ENCODE measurements around the gene SRSF1. TPM values are rescaled to one million over a fixed set of nuclear protein-coding genes. Genes with fewer than 3 reads are reported as not detected.

SRSF1 gene
- total RNA-seq, 1 donor from 2014 or later, result 227 TPM

DNA sequence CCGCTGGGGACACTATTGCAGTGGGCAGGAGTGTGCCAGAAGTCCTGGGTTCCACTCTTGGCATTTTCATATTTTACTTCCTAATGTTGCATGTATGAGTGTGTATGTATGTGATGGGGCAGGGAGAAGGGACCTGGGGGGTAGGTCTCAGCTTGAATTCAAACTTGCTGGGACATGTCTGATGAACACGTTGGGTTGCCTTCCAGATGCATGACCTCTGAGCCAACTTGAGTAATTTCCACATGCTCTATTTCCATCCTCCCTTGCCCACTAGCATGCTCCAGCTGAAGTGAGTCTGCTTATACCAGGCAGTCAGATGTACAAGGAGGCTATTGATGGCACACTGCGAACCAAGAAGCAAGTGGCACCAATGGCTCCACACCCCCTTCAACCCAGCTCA is 32.9 kb upstream of the SRSF1 start:
- TF ChIP-seq, protein P1, sequence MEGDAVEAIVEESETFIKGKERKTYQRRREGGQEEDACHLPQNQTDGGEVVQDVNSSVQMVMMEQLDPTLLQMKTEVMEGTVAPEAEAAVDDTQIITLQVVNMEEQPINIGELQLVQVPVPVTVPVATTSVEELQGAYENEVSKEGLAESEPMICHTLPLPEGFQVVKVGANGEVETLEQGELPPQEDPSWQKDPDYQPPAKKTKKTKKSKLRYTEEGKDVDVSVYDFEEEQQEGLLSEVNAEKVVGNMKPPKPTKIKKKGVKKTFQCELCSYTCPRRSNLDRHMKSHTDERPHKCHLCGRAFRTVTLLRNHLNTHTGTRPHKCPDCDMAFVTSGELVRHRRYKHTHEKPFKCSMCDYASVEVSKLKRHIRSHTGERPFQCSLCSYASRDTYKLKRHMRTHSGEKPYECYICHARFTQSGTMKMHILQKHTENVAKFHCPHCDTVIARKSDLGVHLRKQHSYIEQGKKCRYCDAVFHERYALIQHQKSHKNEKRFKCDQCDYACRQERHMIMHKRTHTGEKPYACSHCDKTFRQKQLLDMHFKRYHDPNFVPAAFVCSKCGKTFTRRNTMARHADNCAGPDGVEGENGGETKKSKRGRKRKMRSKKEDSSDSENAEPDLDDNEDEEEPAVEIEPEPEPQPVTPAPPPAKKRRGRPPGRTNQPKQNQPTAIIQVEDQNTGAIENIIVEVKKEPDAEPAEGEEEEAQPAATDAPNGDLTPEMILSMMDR (IDR thresholded peaks at IDR 0.05; ENCODE audit: partially characterized antibody, unreplicated experiment), result no peak
- Mint-ChIP-seq H3K27me3 (ENCODE audit: unreplicated experiment) (no peaks in the 10 kb centered on the region), H3K36me3 (ENCODE audit: unreplicated experiment) (no peaks in the 10 kb centered on the region), H3K27ac (ENCODE audit: unreplicated experiment) (no peak overlapping the region), H3K9me3 (ENCODE audit: unreplicated experiment) (peaks cover 2% of the 10 kb centered on the region), H3K4me3 (ENCODE audit: unreplicated experiment) (no peak overlapping the region), H3K4me1 (ENCODE audit: low read depth, unreplicated experiment) (peaks cover 7% of the 10 kb centered on the region)
- no peak for DNase-seq

DNA sequence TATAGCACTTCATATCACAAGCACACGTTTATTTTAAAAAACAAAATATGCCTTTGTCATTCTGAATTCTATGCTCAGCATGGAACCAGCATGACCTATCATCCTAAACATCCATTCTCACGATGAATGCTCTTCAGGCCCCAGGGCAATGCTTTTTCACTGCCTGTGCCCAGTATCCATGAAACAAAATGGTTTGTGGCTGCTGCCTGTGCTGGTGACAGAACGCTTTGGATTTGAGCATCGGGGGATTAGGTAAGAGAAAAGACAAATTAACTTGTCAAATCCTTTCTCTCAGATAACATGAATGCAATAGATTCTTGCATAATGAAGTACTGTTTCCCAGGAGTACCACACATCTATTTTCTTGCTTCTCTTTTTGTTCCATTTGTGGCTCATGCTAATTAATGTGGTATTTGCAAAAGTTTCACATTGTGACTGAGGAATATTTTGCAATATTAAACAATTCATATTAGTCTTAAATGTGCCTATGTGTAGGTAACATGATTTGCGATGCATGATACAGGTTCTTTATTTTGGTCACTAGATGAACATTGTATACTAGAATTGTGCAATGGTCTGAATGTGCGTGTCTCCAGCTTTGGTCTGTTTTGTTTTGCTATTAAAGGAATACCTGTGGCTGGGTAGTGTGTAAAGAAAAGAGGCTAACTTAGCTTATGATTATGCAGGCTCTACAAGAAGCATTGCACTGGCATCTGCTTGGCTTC is 25.8 kb upstream of the SRSF1 start:
- TF ChIP-seq, protein P1 (IDR thresholded peaks at IDR 0.05; ENCODE audit: partially characterized antibody, unreplicated experiment), result no peak
- Mint-ChIP-seq H3K4me3 (ENCODE audit: unreplicated experiment) (no peak overlapping the region), H3K27me3 (ENCODE audit: unreplicated experiment) (peaks cover 3% of the 10 kb centered on the region), H3K27ac (ENCODE audit: unreplicated experiment) (no peak overlapping the region), H3K36me3 (ENCODE audit: unreplicated experiment) (peaks cover 11% of the 10 kb centered on the region), H3K4me1 (ENCODE audit: low read depth, unreplicated experiment) (peaks cover 7% of the 10 kb centered on the region), H3K9me3 (ENCODE audit: unreplicated experiment) (peaks cover 7% of the 10 kb centered on the region)
- DNase-seq, result no peak

- H3K4me1 Mint-ChIP-seq (ENCODE audit: low read depth, unreplicated experiment), result peaks cover 7% of the 10 kb centered on the region
- no peak overlapping the region for H3K4me3 Mint-ChIP-seq (ENCODE audit: unreplicated experiment)
- H3K27ac Mint-ChIP-seq (ENCODE audit: unreplicated experiment), result no peak overlapping the region
- peaks cover 7% of the 10 kb centered on the region for H3K9me3 Mint-ChIP-seq (ENCODE audit: unreplicated experiment)
- peaks cover 11% of the 10 kb centered on the region for H3K36me3 Mint-ChIP-seq (ENCODE audit: unreplicated experiment)
- DNase-seq, result no peak
- TF ChIP-seq, protein P1 (IDR thresholded peaks at IDR 0.05; ENCODE audit: partially characterized antibody, unreplicated experiment), result no peak
- peaks cover 3% of the 10 kb centered on the region for H3K27me3 Mint-ChIP-seq (ENCODE audit: unreplicated experiment)
Measured at GRCh38 chr17:58028578-58028977, 21.5 kb upstream of the SRSF1 start.

GRCh38 chr17:58020401-58020800 is 13.4 kb upstream of the SRSF1 start:
- peaks cover 3% of the 10 kb centered on the region for H3K4me1 Mint-ChIP-seq (ENCODE audit: low read depth, unreplicated experiment)
- no peaks in the 10 kb centered on the region for H3K36me3 Mint-ChIP-seq (ENCODE audit: unreplicated experiment)
- no peak overlapping the region for H3K27ac Mint-ChIP-seq (ENCODE audit: unreplicated experiment)
- no peak for DNase-seq
- H3K9me3 Mint-ChIP-seq (ENCODE audit: unreplicated experiment), result no peaks in the 10 kb centered on the region
- TF ChIP-seq, protein P1 (IDR thresholded peaks at IDR 0.05; ENCODE audit: partially characterized antibody, unreplicated experiment), result no peak
- no peak overlapping the region for H3K4me3 Mint-ChIP-seq (ENCODE audit: unreplicated experiment)
- H3K27me3 Mint-ChIP-seq (ENCODE audit: unreplicated experiment), result no peaks in the 10 kb centered on the region

DNA sequence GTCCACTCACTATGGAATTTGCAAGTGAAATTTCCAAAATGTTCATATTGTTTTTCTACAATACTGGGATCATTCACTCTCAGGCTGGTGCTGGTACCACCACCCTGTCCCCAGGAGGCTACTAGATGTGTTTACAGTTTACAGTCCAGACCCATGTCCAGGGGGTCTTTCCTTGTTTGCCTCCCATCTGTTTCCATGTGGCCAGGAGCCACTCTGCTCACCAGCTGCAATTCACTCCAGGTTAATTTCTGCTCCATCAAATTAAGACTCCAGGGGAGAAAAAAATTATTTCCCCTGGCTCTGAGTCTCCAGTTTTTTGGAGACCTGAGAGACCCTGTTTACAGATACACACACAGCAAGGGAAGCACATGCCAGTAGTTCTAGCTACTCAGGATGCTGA is 12.5 kb upstream of the SRSF1 start:
- Mint-ChIP-seq H3K27ac (ENCODE audit: unreplicated experiment) (no peak overlapping the region), H3K36me3 (ENCODE audit: unreplicated experiment) (no peaks in the 10 kb centered on the region), H3K4me3 (ENCODE audit: unreplicated experiment) (no peak overlapping the region), H3K27me3 (ENCODE audit: unreplicated experiment) (no peaks in the 10 kb centered on the region), H3K9me3 (ENCODE audit: unreplicated experiment) (no peaks in the 10 kb centered on the region), H3K4me1 (ENCODE audit: low read depth, unreplicated experiment) (peaks cover 3% of the 10 kb centered on the region)
- DNase-seq, result no peak
- TF ChIP-seq, protein P1 (IDR thresholded peaks at IDR 0.05; ENCODE audit: partially characterized antibody, unreplicated experiment), result no peak

Measured in glutamatergic neuron (in vitro differentiated cells).